Ascending aorta (tissue), 2 donors: ENCODE results near the gene AIDA. TPM values are rescaled to one million over a fixed set of nuclear protein-coding genes. Genes with fewer than 3 reads are reported as not detected.
A peak's percentile ranks its signal among the peaks of the same experiment; 100 is the strongest.

Source experiments
- DNase-seq, 2 donors: peaks; one replicate each; pipeline ENCODE4 v3.0.0-alpha.2; 2019; ENCODE audit warnings: low spot score in 2 of 2
- H3K27ac ChIP-seq, 2 donors: fragments of 200-600 bp; sonication (generic); one replicate each; pipeline ENCODE4 v1.5.1; 2016 to 2017; ENCODE audit warnings: mild to moderate bottlenecking in 1 of 2
- H3K27me3 ChIP-seq: fragments of 200-600 bp; sonication (generic); one replicate; pipeline ENCODE4 v1.5.1; 2017
- H3K36me3 ChIP-seq, 2 donors: fragments of 200-600 bp; sonication (generic); one replicate each; pipeline ENCODE4 v1.5.1; 2016
- H3K4me1 ChIP-seq, 2 donors: fragments of 200-600 bp; sonication (generic); one replicate each; pipeline ENCODE4 v1.5.1; 2016 to 2017; ENCODE audit warnings: mild to moderate bottlenecking in 1 of 2
- H3K4me3 ChIP-seq, 2 donors: fragments of 200-600 bp; sonication (generic); one replicate each; pipeline ENCODE4 v1.5.1; 2016 to 2017; ENCODE audit warnings: mild to moderate bottlenecking in 1 of 2
- H3K9me3 ChIP-seq, 2 donors: fragments of 200-600 bp; sonication (generic); one replicate each; pipeline ENCODE4 v1.5.1; 2016
- CTCF ChIP-seq, 3 experiments: fragments of 200-600 bp in 2 of 3; fragments of 450-650 bp in 1 of 3; sonication (generic) in 2 of 3; IDR thresholded peaks; one replicate each; pipeline ENCODE4 v1.5.1; 2016 to 2019; ENCODE audit warnings: antibody characterized with exemption in 3 of 3, mild to moderate bottlenecking in 1 of 3, moderate library complexity in 1 of 3
- intact Hi-C: fragments of 100-400 bp; cut with DNase I; formaldehyde crosslinking; loops from one replicate; pipeline ENCODE4 v1.15.1; 2023
- total RNA-seq: library from RNA; depleted of rRNA; stranded (reverse); fragments of >200 nt; gene quantifications from one replicate; pipeline ENCODE4 v1.1.0, GENCODE V29; 2016

AIDA gene
- total RNA-seq, 1 donor from 2014 or later, result 42.9 TPM

DNA sequence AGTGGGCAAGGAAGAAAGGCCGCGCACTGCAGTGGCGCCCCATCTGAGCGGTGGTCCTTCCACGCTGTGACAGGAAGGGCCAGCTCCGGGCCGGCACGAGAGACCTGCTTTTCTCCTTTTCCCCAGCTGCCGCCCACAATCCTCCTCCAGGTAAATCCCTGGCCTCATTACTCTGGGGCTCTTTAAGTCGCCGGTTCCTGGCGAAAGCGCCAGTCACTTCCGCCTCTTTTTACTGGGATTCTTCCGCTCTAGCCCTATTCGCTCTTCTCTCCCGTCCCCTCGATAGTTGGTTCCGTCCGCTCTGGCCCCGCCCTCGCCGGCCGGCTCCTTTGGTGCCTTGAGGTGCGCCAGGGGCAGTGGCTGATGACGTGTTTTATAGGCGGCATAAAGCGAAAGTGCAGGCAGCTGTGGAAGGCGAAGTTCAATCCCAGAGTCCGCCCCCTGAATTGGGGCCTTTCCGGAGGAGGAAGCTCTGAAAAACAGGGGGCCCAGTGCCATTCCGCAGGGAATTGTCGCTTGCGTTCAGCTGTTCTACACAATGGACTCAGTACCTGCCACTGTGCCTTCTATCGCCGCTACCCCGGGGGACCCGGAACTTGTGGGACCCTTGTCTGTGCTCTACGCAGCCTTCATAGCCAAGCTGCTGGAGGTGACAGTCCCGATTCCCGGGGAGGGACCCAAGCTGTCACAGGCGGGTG is 68.2 kb downstream of the AIDA start:
- Histone ChIP-seq H3K9me3 (no peaks in the 10 kb centered on the region), H3K4me1 (peaks cover 0 to 11% of the 10 kb centered on the region in 2 donors), H3K27ac (peak overlapping the region; percentile 89 to 98), H3K27me3 (no peaks in the 10 kb centered on the region), H3K4me3 (peak overlapping the region; percentile 83), H3K36me3 (peaks cover 2 to 4% of the 10 kb centered on the region in 2 donors)
- no peak for TF ChIP-seq CTCF (IDR thresholded peaks at IDR 0.05)
- intact Hi-C loops, result loop anchor here (1.0 to 10.0 kb wide), 5 partner anchors 25 to 1061 kb away; partner anchors contain the start of genes AIDA, BROX, DUSP10 and MIA3
- peak; percentile 97 to 99 for DNase-seq

- peak overlapping the region; percentile 83 for H3K4me3 ChIP-seq
- peaks cover 0 to 11% of the 10 kb centered on the region in 2 donors for H3K4me1 ChIP-seq
- H3K27me3 ChIP-seq, result no peaks in the 10 kb centered on the region
- no peak for DNase-seq
- no peak for TF ChIP-seq CTCF (IDR thresholded peaks at IDR 0.05)
- intact Hi-C loops, result loop anchor here (5.0 to 10.0 kb wide), 2 partner anchors 901 to 1061 kb away; partner anchors contain the start of gene DUSP10
- H3K9me3 ChIP-seq, result no peaks in the 10 kb centered on the region
- H3K27ac ChIP-seq, result peak overlapping the region; percentile 89 to 98
- peaks cover under 1 to 1% of the 10 kb centered on the region in 2 donors for H3K36me3 ChIP-seq
These were observed 68.7 kb downstream of the AIDA start for GRCh38 chr1:222643606-222643937.

DNA sequence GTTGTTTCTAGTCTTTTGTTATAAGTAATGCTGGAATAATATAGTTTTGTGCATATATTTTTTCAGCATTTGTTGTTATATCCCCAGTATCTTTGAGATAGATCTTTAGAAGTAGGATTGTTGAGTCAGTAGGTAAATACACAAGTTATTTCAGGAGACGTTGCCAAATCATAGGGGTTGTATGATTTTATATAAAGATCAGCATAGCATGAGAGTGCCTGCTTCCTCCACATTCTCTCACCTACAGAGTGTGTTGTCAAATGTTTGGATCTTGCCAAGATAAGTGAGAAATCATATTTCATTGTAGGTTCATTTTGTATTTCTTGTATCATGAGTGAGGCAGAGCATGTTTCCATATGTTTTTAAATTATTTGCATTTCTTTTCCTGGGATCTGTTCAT is 69.8 kb downstream of the AIDA start:
- peaks cover 6 to 10% of the 10 kb centered on the region in 2 donors for H3K36me3 ChIP-seq
- DNase-seq, result no peak
- H3K27ac ChIP-seq, result no peak overlapping the region
- intact Hi-C loops, result loop anchor here (5.0 to 10.0 kb wide), 2 partner anchors 900 to 1062 kb away; partner anchors contain the start of gene DUSP10
- H3K9me3 ChIP-seq, result no peaks in the 10 kb centered on the region
- no peaks in the 10 kb centered on the region for H3K27me3 ChIP-seq
- H3K4me3 ChIP-seq, result no peak overlapping the region
- TF ChIP-seq CTCF (IDR thresholded peaks at IDR 0.05), result no peak
- H3K4me1 ChIP-seq, result peaks cover 0 to 11% of the 10 kb centered on the region in 2 donors

DNA sequence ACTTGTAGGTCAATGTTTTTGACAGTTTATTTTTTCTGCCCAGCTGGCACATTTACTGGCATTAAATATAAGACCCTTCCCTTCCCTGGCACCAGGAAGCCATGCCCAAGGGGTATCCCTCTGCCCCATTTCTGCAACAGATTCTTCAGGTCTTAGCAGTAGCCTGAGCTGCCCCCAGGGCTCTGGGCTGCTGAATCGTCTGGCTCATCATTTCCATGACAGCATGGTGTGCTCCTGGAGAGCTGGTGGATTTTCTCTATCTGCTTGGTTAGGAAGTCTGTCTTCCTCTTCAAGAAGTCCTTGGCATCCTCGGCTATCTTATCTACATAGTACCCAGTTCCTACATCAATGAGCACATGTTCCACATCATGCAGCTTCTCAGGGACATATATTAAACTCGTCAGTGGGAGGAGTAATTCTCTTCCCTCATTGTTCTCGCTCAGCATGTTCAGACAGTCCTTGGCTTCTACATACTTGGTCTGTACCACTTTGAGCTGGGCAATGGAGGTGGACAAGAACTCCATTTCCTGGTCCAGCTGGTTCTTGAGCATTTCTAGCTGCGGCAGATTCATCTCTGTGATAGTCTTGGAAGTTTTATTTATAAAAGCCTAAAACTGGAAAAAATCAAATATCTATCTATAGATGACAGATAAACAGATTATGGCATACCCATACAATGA is 70.9 kb downstream of the AIDA start:
- H3K4me3 ChIP-seq, result no peak overlapping the region
- H3K4me1 ChIP-seq, result peaks cover 0 to 11% of the 10 kb centered on the region in 2 donors
- no peak for DNase-seq
- no peaks in the 10 kb centered on the region for H3K27me3 ChIP-seq
- no peak for TF ChIP-seq CTCF (IDR thresholded peaks at IDR 0.05)
- intact Hi-C loops, result loop anchor here (5.0 to 10.0 kb wide), 2 partner anchors 899 to 1063 kb away; partner anchors contain the start of gene DUSP10
- H3K36me3 ChIP-seq, result peaks cover 6 to 10% of the 10 kb centered on the region in 2 donors
- H3K9me3 ChIP-seq, result no peaks in the 10 kb centered on the region
- H3K27ac ChIP-seq, result no peak overlapping the region

- Histone ChIP-seq H3K4me3 (no peak overlapping the region), H3K4me1 (peaks cover 0 to 5% of the 10 kb centered on the region in 2 donors), H3K27ac (peak overlapping the region in 1 of 2 donors; percentile 51), H3K9me3 (no peaks in the 10 kb centered on the region), H3K27me3 (no peaks in the 10 kb centered on the region), H3K36me3 (peaks cover 27 to 46% of the 10 kb centered on the region in 2 donors)
- intact Hi-C loops, result loop anchor here (1.0 kb wide), 2 partner anchors 45 to 169 kb away; partner anchors contain the start of gene TAF1A
- peak; percentile 71 to 89 (median 75) for TF ChIP-seq CTCF (IDR thresholded peaks at IDR 0.05)
- peak in 1 of 2 donors; percentile 84 for DNase-seq
These were observed 77.9 kb downstream of the AIDA start for GRCh38 chr1:222634180-222635013.
